SW 1271 (cell line): ENCODE results near the gene GRM7.

Experiments
- DNase-seq, 2 experiments: peaks; one replicate each; lab custom pipeline; 2025; lab: John Stamatoyannopoulos, UW

Gene GRM7

GRCh38 chr3:7307410-7307809, 446.5 kb downstream of the GRM7 start:
- DNase-seq: no peak

GRCh38 chr3:7309641-7310102, 448.8 kb downstream of the GRM7 start:
- no peak for DNase-seq

- no peak for DNase-seq
Observed at GRCh38 chr3:7315037-7315436, 454.1 kb downstream of the GRM7 start.

- no peak for DNase-seq
Observed at GRCh38 chr3:7322957-7323669, 462.2 kb downstream of the GRM7 start.

- DNase-seq: no peak
Observed at GRCh38 chr3:7328339-7328738, 467.4 kb downstream of the GRM7 start.

GRCh38 chr3:7332696-7333095, 471.8 kb downstream of the GRM7 start:
- DNase-seq: no peak

- no peak for DNase-seq
Observed at GRCh38 chr3:7333125-7333524, 472.2 kb downstream of the GRM7 start.

- no peak for DNase-seq
Observed at GRCh38 chr3:7340795-7341194, 479.9 kb downstream of the GRM7 start.

GRCh38 chr3:7346364-7346763, 485.4 kb downstream of the GRM7 start:
- no peak for DNase-seq

- no peak for DNase-seq
Observed at GRCh38 chr3:7357101-7357500, 496.2 kb downstream of the GRM7 start.

GRCh38 chr3:7367968-7368367, 507.1 kb downstream of the GRM7 start:
- no peak for DNase-seq

- DNase-seq: no peak
Observed at GRCh38 chr3:7368597-7368996, 507.7 kb downstream of the GRM7 start.

GRCh38 chr3:7371693-7372572, 511.0 kb downstream of the GRM7 start:
- DNase-seq: no peak

GRCh38 chr3:7377103-7377502, 516.2 kb downstream of the GRM7 start:
- DNase-seq: no peak

- DNase-seq: no peak
Observed at GRCh38 chr3:7381741-7382140, 520.8 kb downstream of the GRM7 start.

- no peak for DNase-seq
Observed at GRCh38 chr3:7382293-7383010, 521.5 kb downstream of the GRM7 start.

GRCh38 chr3:7385635-7386034, 524.7 kb downstream of the GRM7 start:
- no peak for DNase-seq

- DNase-seq: no peak
Observed at GRCh38 chr3:7388026-7388425, 527.1 kb downstream of the GRM7 start.

- DNase-seq: no peak
Observed at GRCh38 chr3:7392206-7392605, 531.3 kb downstream of the GRM7 start.

GRCh38 chr3:7393944-7394605, 533.2 kb downstream of the GRM7 start:
- no peak for DNase-seq

GRCh38 chr3:7396534-7396933, 535.6 kb downstream of the GRM7 start:
- DNase-seq: no peak

GRCh38 chr3:7397097-7397496, 536.2 kb downstream of the GRM7 start:
- DNase-seq: no peak
